ENCODE results near the gene TRAF2. TPM values are rescaled to one million over a fixed set of nuclear protein-coding genes. Genes with fewer than 3 reads are reported as not detected.

The TRAF2 gene
- total and polyA plus RNA-seq, 2 of the 8 experiments (the other 6 are each of a cell fraction or from before 2014, with no cell fraction given), result 26.9 to 50.2 TPM

DNA sequence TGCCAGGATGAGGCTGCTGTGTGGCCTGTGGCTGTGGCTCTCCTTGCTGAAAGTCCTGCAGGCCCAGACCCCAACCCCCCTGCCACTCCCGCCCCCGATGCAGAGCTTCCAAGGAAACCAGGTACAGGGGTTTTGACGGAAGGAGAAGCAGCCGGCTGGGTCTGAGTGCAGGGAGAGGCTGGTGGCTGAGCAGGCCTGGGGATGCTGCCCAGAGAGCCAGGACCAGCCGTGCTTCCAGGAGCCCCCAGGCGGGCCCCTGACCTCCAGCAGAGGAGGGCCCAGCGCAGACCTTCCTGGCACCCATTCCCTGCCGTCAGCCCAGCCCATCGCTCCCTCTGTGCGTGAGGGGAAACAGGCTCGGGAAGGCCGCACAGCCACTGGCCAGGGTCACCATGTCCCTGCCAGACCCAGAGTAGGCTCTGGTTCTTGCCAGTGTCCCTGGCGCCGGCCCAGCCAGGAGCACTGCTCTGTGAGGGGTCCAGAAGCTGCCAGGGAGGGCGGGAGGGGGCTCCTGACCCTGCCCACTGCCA is 66.1 kb downstream of the TRAF2 start (continued):
- TF ChIP-seq, protein P1, sequence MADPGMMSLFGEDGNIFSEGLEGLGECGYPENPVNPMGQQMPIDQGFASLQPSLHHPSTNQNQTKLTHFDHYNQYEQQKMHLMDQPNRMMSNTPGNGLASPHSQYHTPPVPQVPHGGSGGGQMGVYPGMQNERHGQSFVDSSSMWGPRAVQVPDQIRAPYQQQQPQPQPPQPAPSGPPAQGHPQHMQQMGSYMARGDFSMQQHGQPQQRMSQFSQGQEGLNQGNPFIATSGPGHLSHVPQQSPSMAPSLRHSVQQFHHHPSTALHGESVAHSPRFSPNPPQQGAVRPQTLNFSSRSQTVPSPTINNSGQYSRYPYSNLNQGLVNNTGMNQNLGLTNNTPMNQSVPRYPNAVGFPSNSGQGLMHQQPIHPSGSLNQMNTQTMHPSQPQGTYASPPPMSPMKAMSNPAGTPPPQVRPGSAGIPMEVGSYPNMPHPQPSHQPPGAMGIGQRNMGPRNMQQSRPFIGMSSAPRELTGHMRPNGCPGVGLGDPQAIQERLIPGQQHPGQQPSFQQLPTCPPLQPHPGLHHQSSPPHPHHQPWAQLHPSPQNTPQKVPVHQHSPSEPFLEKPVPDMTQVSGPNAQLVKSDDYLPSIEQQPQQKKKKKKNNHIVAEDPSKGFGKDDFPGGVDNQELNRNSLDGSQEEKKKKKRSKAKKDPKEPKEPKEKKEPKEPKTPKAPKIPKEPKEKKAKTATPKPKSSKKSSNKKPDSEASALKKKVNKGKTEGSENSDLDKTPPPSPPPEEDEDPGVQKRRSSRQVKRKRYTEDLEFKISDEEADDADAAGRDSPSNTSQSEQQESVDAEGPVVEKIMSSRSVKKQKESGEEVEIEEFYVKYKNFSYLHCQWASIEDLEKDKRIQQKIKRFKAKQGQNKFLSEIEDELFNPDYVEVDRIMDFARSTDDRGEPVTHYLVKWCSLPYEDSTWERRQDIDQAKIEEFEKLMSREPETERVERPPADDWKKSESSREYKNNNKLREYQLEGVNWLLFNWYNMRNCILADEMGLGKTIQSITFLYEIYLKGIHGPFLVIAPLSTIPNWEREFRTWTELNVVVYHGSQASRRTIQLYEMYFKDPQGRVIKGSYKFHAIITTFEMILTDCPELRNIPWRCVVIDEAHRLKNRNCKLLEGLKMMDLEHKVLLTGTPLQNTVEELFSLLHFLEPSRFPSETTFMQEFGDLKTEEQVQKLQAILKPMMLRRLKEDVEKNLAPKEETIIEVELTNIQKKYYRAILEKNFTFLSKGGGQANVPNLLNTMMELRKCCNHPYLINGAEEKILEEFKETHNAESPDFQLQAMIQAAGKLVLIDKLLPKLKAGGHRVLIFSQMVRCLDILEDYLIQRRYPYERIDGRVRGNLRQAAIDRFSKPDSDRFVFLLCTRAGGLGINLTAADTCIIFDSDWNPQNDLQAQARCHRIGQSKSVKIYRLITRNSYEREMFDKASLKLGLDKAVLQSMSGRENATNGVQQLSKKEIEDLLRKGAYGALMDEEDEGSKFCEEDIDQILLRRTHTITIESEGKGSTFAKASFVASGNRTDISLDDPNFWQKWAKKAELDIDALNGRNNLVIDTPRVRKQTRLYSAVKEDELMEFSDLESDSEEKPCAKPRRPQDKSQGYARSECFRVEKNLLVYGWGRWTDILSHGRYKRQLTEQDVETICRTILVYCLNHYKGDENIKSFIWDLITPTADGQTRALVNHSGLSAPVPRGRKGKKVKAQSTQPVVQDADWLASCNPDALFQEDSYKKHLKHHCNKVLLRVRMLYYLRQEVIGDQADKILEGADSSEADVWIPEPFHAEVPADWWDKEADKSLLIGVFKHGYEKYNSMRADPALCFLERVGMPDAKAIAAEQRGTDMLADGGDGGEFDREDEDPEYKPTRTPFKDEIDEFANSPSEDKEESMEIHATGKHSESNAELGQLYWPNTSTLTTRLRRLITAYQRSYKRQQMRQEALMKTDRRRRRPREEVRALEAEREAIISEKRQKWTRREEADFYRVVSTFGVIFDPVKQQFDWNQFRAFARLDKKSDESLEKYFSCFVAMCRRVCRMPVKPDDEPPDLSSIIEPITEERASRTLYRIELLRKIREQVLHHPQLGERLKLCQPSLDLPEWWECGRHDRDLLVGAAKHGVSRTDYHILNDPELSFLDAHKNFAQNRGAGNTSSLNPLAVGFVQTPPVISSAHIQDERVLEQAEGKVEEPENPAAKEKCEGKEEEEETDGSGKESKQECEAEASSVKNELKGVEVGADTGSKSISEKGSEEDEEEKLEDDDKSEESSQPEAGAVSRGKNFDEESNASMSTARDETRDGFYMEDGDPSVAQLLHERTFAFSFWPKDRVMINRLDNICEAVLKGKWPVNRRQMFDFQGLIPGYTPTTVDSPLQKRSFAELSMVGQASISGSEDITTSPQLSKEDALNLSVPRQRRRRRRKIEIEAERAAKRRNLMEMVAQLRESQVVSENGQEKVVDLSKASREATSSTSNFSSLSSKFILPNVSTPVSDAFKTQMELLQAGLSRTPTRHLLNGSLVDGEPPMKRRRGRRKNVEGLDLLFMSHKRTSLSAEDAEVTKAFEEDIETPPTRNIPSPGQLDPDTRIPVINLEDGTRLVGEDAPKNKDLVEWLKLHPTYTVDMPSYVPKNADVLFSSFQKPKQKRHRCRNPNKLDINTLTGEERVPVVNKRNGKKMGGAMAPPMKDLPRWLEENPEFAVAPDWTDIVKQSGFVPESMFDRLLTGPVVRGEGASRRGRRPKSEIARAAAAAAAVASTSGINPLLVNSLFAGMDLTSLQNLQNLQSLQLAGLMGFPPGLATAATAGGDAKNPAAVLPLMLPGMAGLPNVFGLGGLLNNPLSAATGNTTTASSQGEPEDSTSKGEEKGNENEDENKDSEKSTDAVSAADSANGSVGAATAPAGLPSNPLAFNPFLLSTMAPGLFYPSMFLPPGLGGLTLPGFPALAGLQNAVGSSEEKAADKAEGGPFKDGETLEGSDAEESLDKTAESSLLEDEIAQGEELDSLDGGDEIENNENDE (IDR thresholded peaks at IDR 0.05; ENCODE audit: insufficient replicate concordance, low read length), result no peak
- no peak for TF ChIP-seq NANOG (IDR thresholded peaks at IDR 0.05; ENCODE audit: insufficient read depth, low read depth, low read length, poor library complexity, severe bottlenecking)
- no peak for TF ChIP-seq HDAC2 (IDR thresholded peaks at IDR 0.05; ENCODE audit: borderline replicate concordance in 1 of 2, low read depth in 2 of 2, low read length in 2 of 2)
- no peak for TF ChIP-seq ZNF274 (IDR thresholded peaks at IDR 0.05; ENCODE audit: borderline replicate concordance, extremely low read depth, low read length)
- no peak for TF ChIP-seq GABPA (IDR thresholded peaks at IDR 0.05; ENCODE audit: borderline replicate concordance, insufficient read depth, low read length)
- no peak for TF ChIP-seq GTF2F1 (IDR thresholded peaks at IDR 0.05; ENCODE audit: borderline replicate concordance, low read depth, low read length)
- no peak for TF ChIP-seq ASH2L (IDR thresholded peaks at IDR 0.05; ENCODE audit: low read length)
- no peak for TF ChIP-seq TEAD4 (IDR thresholded peaks at IDR 0.05; ENCODE audit: low read depth, low read length)
- TF ChIP-seq CTBP2 (IDR thresholded peaks at IDR 0.05; ENCODE audit: borderline replicate concordance, insufficient read depth, insufficient read length, low read length), result no peak
- TF ChIP-seq KDM1A (IDR thresholded peaks at IDR 0.05; ENCODE audit: borderline replicate concordance, low read length), result no peak
- no peak for TF ChIP-seq SIRT6 (IDR thresholded peaks at IDR 0.05; ENCODE audit: low read length)

Data from H1 (cell line).